Renal cortical epithelial cell (primary cell): ENCODE data around the gene KDM1A. TPM values are rescaled to one million over a fixed set of nuclear protein-coding genes. Genes with fewer than 3 reads are reported as not detected.
"Not testable (repeated sequence)": the region's sequence is repeated elsewhere in the genome, so short reads cannot be mapped to it uniquely, and the experiment has no call there.

Experiments
- DNase-seq: peaks from one replicate; pipeline ENCODE4 v3.0.0-alpha.2; 2011; ENCODE audit warnings: low read depth
- total RNA-seq: library from RNA; depleted of rRNA; stranded (reverse); fragments of >200 nt; gene quantifications from 2 replicates; pipeline ENCODE4 v1.2.3, GENCODE V29; 2014

Gene KDM1A
- total RNA-seq: 112 and 124 TPM in 2 replicates

- DNase-seq: peak; percentile 94
Measured at GRCh38 chr1:23019094-23019862, at the start of gene KDM1A. Gene KDM1A, plus strand, starts transcription at chr1:23019468. Its CDS starts 129 bp downstream, at chr1:23019597.

GRCh38 chr1:22970096-22970495, 49.2 kb upstream of the KDM1A start:
- no peak for DNase-seq

GRCh38 chr1:22971161-22971560, 48.1 kb upstream of the KDM1A start:
- no peak for DNase-seq

- peak; percentile 15 for DNase-seq
Measured at GRCh38 chr1:22971611-22972405, 47.5 kb upstream of the KDM1A start.

- no peak for DNase-seq
Measured at GRCh38 chr1:22972760-22973159, 46.5 kb upstream of the KDM1A start, which contains the start of gene LACTBL1. Gene LACTBL1, minus strand, starts transcription at chr1:22972866. Its CDS starts 550 bp downstream, at chr1:22972316.

- DNase-seq: peak; percentile 16
Measured at GRCh38 chr1:22975694-22976093, 43.6 kb upstream of the KDM1A start.

GRCh38 chr1:22976127-22976460, 43.2 kb upstream of the KDM1A start:
- DNase-seq: no peak

GRCh38 chr1:22976461-22977243, 42.6 kb upstream of the KDM1A start:
- peak; percentile 65 for DNase-seq

- peak; percentile 57 for DNase-seq
Measured at GRCh38 chr1:22978299-22978698, 41.0 kb upstream of the KDM1A start.

GRCh38 chr1:22980471-22980790, 38.8 kb upstream of the KDM1A start:
- DNase-seq: not testable (repeated sequence)

- no peak for DNase-seq
Measured at GRCh38 chr1:22983944-22984343, 35.3 kb upstream of the KDM1A start.

- not testable (repeated sequence) for DNase-seq
Measured at GRCh38 chr1:22992384-22992783, 26.9 kb upstream of the KDM1A start.

GRCh38 chr1:22993220-22993795, 26.0 kb upstream of the KDM1A start:
- not testable (repeated sequence) for DNase-seq

GRCh38 chr1:22995774-22996173, 23.5 kb upstream of the KDM1A start:
- no peak for DNase-seq

GRCh38 chr1:22997528-22997927, 21.7 kb upstream of the KDM1A start:
- DNase-seq: not testable (repeated sequence)

GRCh38 chr1:23000133-23000532, 19.1 kb upstream of the KDM1A start:
- not testable (repeated sequence) for DNase-seq

GRCh38 chr1:23002218-23002617, 17.1 kb upstream of the KDM1A start:
- DNase-seq: not testable (repeated sequence)

- DNase-seq: no peak
Measured at GRCh38 chr1:23004112-23004511, 15.2 kb upstream of the KDM1A start.

- not testable (repeated sequence) for DNase-seq
Measured at GRCh38 chr1:23004769-23005168, 14.5 kb upstream of the KDM1A start.

GRCh38 chr1:23007106-23007505, 12.2 kb upstream of the KDM1A start:
- DNase-seq: no peak

- no peak for DNase-seq
Measured at GRCh38 chr1:23008901-23009300, 10.4 kb upstream of the KDM1A start.

- DNase-seq: not testable (repeated sequence)
Measured at GRCh38 chr1:23010025-23010424, 9.2 kb upstream of the KDM1A start.
